GM12874 (cell line): ENCODE measurements around the gene CCNI2.

Experiments used
- CTCF ChIP-seq: IDR thresholded peaks from 2 replicates; pipeline ENCODE4 v1.5.1; 2011; ENCODE audit warnings: low read depth, mild to moderate bottlenecking, control low read depth, low read length, moderate library complexity; ENCODE audit not compliant: insufficient read depth

The CCNI2 gene

GRCh38 chr5:132764051-132764450 lies 16.8 kb downstream of the CCNI2 start:
- no peak for TF ChIP-seq CTCF

- no peak for TF ChIP-seq CTCF
These were observed 17.5 kb downstream of the CCNI2 start for GRCh38 chr5:132764671-132765238.

GRCh38 chr5:132765311-132766019 lies 18.2 kb downstream of the CCNI2 start:
- no peak for TF ChIP-seq CTCF

GRCh38 chr5:132766020-132766805 lies 19.0 kb downstream of the CCNI2 start:
- TF ChIP-seq CTCF, result no peak

GRCh38 chr5:132766806-132767055 lies 19.5 kb downstream of the CCNI2 start:
- no peak for TF ChIP-seq CTCF

- TF ChIP-seq CTCF, result no peak
These were observed 19.9 kb downstream of the CCNI2 start for GRCh38 chr5:132767150-132767549.

GRCh38 chr5:132768485-132768868 lies 21.3 kb downstream of the CCNI2 start:
- no peak for TF ChIP-seq CTCF
